DND-41 (cell line): ENCODE results near the gene MACROD2.

Experiments
- ATAC-seq: fragments of 200-7000 bp; cut with Tn5 transposase; 3 replicates; pipeline ENCODE4 v1.9.1; 2021; ENCODE audit warnings: low read depth; ENCODE audit not compliant: insufficient read depth
- DNase-seq: peaks from one replicate; pipeline ENCODE4 v3.0.0-alpha.2; 2020
- H2AFZ ChIP-seq: 2 replicates; pipeline ENCODE4 v1.6.0; 2012; ENCODE audit warnings: low read depth, low read length
- H3K27ac ChIP-seq: 2 replicates; pipeline ENCODE4 v1.5.1; 2012; ENCODE audit warnings: low read length, inconsistent platforms
- H3K27me3 ChIP-seq: fragments of 200-600 bp; sonication (generic); 2 replicates; pipeline ENCODE4 v1.6.0; 2012; ENCODE audit warnings: low read length, mild to moderate bottlenecking, inconsistent platforms; ENCODE audit not compliant: insufficient read depth, poor library complexity
- H3K36me3 ChIP-seq: 2 replicates; pipeline ENCODE4 v1.5.1; 2012; ENCODE audit warnings: low read length, inconsistent platforms; ENCODE audit not compliant: insufficient read depth
- H3K4me1 ChIP-seq: 2 replicates; pipeline ENCODE4 v1.5.1; 2012; ENCODE audit warnings: mild to moderate bottlenecking, low read length; ENCODE audit not compliant: insufficient read depth
- H3K4me2 ChIP-seq: 2 replicates; pipeline ENCODE4 v1.6.0; 2012; ENCODE audit warnings: mild to moderate bottlenecking, moderate library complexity, low read length, inconsistent platforms; ENCODE audit not compliant: insufficient read depth
- H3K4me3 ChIP-seq, 2 experiments: fragments of 200-600 bp in 1 of 2; shearing (Covaris generic) in 1 of 2; 2 replicates each; pipeline ENCODE4 v1.5.1; 2012 to 2016; ENCODE audit warnings: inconsistent platforms in 2 of 2, low read length in 2 of 2, mild to moderate bottlenecking in 2 of 2, low read depth in 1 of 2, moderate library complexity in 1 of 2
- H3K79me2 ChIP-seq: 2 replicates; pipeline ENCODE4 v1.6.0; 2012; ENCODE audit warnings: low read length, inconsistent platforms; ENCODE audit not compliant: insufficient read depth
- H3K9ac ChIP-seq: 2 replicates; pipeline ENCODE4 v1.6.0; 2012; ENCODE audit warnings: low read depth, mild to moderate bottlenecking, inconsistent platforms, low read length, moderate library complexity
- H3K9me3 ChIP-seq: 2 replicates; pipeline ENCODE4 v1.5.1; 2012; ENCODE audit warnings: low read length, moderate library complexity, mild to moderate bottlenecking, inconsistent platforms; ENCODE audit not compliant: insufficient read depth, severe bottlenecking
- H4K20me1 ChIP-seq: 2 replicates; pipeline ENCODE4 v1.6.0; 2012; ENCODE audit warnings: low read length; ENCODE audit not compliant: insufficient read depth
- EZH2 ChIP-seq: IDR thresholded peaks from 3 replicates; pipeline ENCODE4 v1.6.1; 2012; ENCODE audit warnings: borderline replicate concordance, low read depth, mild to moderate bottlenecking, moderate library complexity, low read length, inconsistent platforms; ENCODE audit not compliant: severe bottlenecking
- TF ChIP-seq, protein P1 (sequence below): IDR thresholded peaks from 2 replicates; pipeline ENCODE4 v1.5.1; 2012; ENCODE audit warnings: borderline replicate concordance, low read length, moderate library complexity, mild to moderate bottlenecking; ENCODE audit not compliant: poor library complexity, severe bottlenecking; ENCODE audit errors: extremely low read depth

MACROD2 gene

DNA sequence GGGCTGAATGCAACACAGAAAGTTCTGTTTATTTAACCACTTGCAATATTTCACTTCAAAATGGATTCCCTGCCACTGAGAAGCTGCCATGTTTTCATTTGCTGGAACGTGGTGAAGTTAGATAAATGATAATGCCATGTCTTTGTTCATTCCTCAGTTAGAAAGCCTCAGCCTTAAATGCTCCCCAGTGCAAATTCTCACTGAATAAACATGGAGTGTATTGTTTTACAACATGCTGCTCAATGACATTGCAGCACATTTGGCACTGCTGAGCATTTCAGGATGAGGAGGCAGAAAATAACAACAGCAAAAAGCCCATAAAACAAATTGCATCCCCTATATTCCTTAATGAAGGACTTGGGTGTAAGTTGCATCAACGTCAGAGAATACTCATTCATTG lies 1255.9 kb downstream of the MACROD2 start:
- DNase-seq (no peak), ATAC-seq (no peak)
- Histone ChIP-seq H3K4me2 (no peak overlapping the region), H3K4me1 (no peaks in the 10 kb centered on the region), H4K20me1 (no peaks in the 10 kb centered on the region), H3K27me3 (no peaks in the 10 kb centered on the region), H2AFZ (no peak overlapping the region), H3K27ac (no peak overlapping the region), H3K9me3 (no peaks in the 10 kb centered on the region), H3K79me2 (no peaks in the 10 kb centered on the region), H3K9ac (no peak overlapping the region), H3K4me3 (no peak overlapping the region), H3K36me3 (no peaks in the 10 kb centered on the region)
- TF ChIP-seq, protein P1, sequence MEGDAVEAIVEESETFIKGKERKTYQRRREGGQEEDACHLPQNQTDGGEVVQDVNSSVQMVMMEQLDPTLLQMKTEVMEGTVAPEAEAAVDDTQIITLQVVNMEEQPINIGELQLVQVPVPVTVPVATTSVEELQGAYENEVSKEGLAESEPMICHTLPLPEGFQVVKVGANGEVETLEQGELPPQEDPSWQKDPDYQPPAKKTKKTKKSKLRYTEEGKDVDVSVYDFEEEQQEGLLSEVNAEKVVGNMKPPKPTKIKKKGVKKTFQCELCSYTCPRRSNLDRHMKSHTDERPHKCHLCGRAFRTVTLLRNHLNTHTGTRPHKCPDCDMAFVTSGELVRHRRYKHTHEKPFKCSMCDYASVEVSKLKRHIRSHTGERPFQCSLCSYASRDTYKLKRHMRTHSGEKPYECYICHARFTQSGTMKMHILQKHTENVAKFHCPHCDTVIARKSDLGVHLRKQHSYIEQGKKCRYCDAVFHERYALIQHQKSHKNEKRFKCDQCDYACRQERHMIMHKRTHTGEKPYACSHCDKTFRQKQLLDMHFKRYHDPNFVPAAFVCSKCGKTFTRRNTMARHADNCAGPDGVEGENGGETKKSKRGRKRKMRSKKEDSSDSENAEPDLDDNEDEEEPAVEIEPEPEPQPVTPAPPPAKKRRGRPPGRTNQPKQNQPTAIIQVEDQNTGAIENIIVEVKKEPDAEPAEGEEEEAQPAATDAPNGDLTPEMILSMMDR, result no peak
- no peak for TF ChIP-seq EZH2

GRCh38 chr20:15252304-15252703 lies 1257.0 kb downstream of the MACROD2 start:
- no peak for TF ChIP-seq EZH2
- TF ChIP-seq, protein P1, result no peak
- no peak overlapping the region for H2AFZ ChIP-seq
- H3K9ac ChIP-seq, result no peak overlapping the region
- H3K4me3 ChIP-seq, result no peak overlapping the region
- H3K9me3 ChIP-seq, result no peaks in the 10 kb centered on the region
- no peak for DNase-seq
- H3K36me3 ChIP-seq, result no peaks in the 10 kb centered on the region
- H3K4me2 ChIP-seq, result no peak overlapping the region
- H3K79me2 ChIP-seq, result no peaks in the 10 kb centered on the region
- H3K27ac ChIP-seq, result no peak overlapping the region
- no peak for ATAC-seq
- no peaks in the 10 kb centered on the region for H3K27me3 ChIP-seq
- no peaks in the 10 kb centered on the region for H3K4me1 ChIP-seq
- no peaks in the 10 kb centered on the region for H4K20me1 ChIP-seq

DNA sequence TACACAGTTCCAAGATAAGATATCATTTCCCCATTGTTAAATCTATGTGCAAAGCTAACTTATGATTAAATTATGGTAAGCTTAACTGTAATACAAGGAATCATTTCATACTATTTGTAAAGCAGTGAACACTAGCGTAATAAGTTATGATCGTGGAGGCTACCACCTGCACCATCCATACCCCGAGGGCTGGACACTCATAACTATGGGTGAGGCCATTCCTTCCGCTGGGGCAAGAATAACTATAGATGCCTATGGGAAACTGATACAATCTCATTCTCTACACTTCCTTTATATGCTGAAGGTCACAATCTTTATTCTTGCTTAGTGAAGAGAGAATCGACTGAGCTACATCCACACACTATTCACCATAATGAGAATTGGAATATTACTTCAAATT lies 1258.1 kb downstream of the MACROD2 start:
- TF ChIP-seq, protein P1, result no peak
- TF ChIP-seq EZH2, result no peak
- no peak for DNase-seq
- ATAC-seq, result no peak

More for the DNA sequence above, 1258.1 kb downstream of the MACROD2 start:
- Histone ChIP-seq H3K9ac (no peak overlapping the region), H3K4me1 (no peaks in the 10 kb centered on the region), H3K9me3 (no peaks in the 10 kb centered on the region), H3K4me2 (no peak overlapping the region), H3K27me3 (no peaks in the 10 kb centered on the region), H3K4me3 (no peak overlapping the region), H3K27ac (no peak overlapping the region), H4K20me1 (no peaks in the 10 kb centered on the region), H3K36me3 (no peaks in the 10 kb centered on the region), H2AFZ (no peak overlapping the region), H3K79me2 (no peaks in the 10 kb centered on the region)
